ENCODE measurements around the gene PLIN1. TPM values are rescaled to one million over a fixed set of nuclear protein-coding genes. Genes with fewer than 3 reads are reported as not detected.

Gene PLIN1
- total and polyA plus RNA-seq, 2 of the 4 experiments (the other 2 are of a cell fraction) = under 0.01 to 0.07 TPM

- Histone ChIP-seq H3K9me1 (ENCODE audit: insufficient read depth, low read length) (no peaks in the 10 kb centered on the region), H3K4me3 (ENCODE audit: insufficient read depth, low read depth, low read length) (no peak overlapping the region), H2AK5ac (ENCODE audit: low read depth, low read length) (no peak overlapping the region), H4K5ac (ENCODE audit: low read depth, low read length) (no peak overlapping the region), H3K27ac (ENCODE audit: insufficient read depth, low read length) (no peak overlapping the region), H3K23ac (ENCODE audit: low read depth, low read length) (no peak overlapping the region), H4K8ac (ENCODE audit: low read depth in 2 of 2, low read length in 2 of 2) (no peak overlapping the region), H2AFZ (replicated peaks; ENCODE audit: low read length, poor library complexity) (no peak overlapping the region), H3K4me2 (ENCODE audit: low read depth, low read length) (no peak overlapping the region), H3K4ac (ENCODE audit: low read depth, low read length) (no peak overlapping the region), H4K20me1 (ENCODE audit: insufficient read depth, low read length) (no peaks in the 10 kb centered on the region), H3K79me1 (ENCODE audit: low read depth in 1 of 2, low read length in 2 of 2) (no peaks in the 10 kb centered on the region), H3K9ac (ENCODE audit: low read depth, low read length) (no peak overlapping the region), H2AK9ac (replicated peaks; ENCODE audit: low read depth, low read length, poor library complexity) (no peak overlapping the region), H2BK20ac (ENCODE audit: low read depth, low read length) (no peak overlapping the region), H3K9me3 (ENCODE audit: control insufficient read depth, insufficient read depth, low read length) (peaks cover 10% of the 10 kb centered on the region; the same call in 1 of the 2 replicates), H4K91ac (ENCODE audit: insufficient read depth, low read depth, low read length) (no peak overlapping the region), H3K36me3 (ENCODE audit: control insufficient read depth, insufficient read depth, low read length) (no peaks in the 10 kb centered on the region), H2BK5ac (ENCODE audit: low read depth, low read length, poor library complexity, severe bottlenecking) (no peak overlapping the region), H3K4me1 (ENCODE audit: control insufficient read depth, insufficient read depth, low read length) (no peaks in the 10 kb centered on the region), H2BK15ac (ENCODE audit: low read depth, low read length) (no peak overlapping the region), H3K56ac (ENCODE audit: extremely low read depth, insufficient read depth, low read length) (no peak overlapping the region), H3K14ac (replicated peaks; ENCODE audit: low read depth, low read length) (no peak overlapping the region), H2BK120ac (ENCODE audit: low read depth, low read length) (no peak overlapping the region), H3K27me3 (ENCODE audit: control insufficient read depth, insufficient read depth, low read length) (peaks cover 42% of the 10 kb centered on the region), H3K18ac (ENCODE audit: low read depth, low read length) (no peak overlapping the region)
- ATAC-seq (ENCODE audit: low read depth) = no peak
- intact Hi-C loops (cut with micrococcal nuclease) (no loop called here), in situ Hi-C loops (cut with MboI; ENCODE audit: low sequenced_read_pairs) (no loop called here), dilution Hi-C loops (cut with HindIII; ENCODE audit: low sequenced_read_pairs, unreplicated experiment) (no loop called here)
- ChIA-PET POLR2A (ENCODE audit: unreplicated experiment) (no interaction called here), CTCF (interaction anchor here (1.0 kb wide), 1 partner anchor 78 kb away, joined by 3 read pairs; no protein-coding TSS in a partner anchor)
- no peak for TF ChIP-seq RFX5 (IDR thresholded peaks at IDR 0.05; ENCODE audit: low read depth, low read length)
- no peak for TF ChIP-seq ELK1 (IDR thresholded peaks at IDR 0.05; ENCODE audit: borderline replicate concordance, low read depth, low read length)
- no peak for TF ChIP-seq MAZ (IDR thresholded peaks at IDR 0.05; ENCODE audit: borderline replicate concordance, low read depth, low read length)
- TF ChIP-seq, protein P1, sequence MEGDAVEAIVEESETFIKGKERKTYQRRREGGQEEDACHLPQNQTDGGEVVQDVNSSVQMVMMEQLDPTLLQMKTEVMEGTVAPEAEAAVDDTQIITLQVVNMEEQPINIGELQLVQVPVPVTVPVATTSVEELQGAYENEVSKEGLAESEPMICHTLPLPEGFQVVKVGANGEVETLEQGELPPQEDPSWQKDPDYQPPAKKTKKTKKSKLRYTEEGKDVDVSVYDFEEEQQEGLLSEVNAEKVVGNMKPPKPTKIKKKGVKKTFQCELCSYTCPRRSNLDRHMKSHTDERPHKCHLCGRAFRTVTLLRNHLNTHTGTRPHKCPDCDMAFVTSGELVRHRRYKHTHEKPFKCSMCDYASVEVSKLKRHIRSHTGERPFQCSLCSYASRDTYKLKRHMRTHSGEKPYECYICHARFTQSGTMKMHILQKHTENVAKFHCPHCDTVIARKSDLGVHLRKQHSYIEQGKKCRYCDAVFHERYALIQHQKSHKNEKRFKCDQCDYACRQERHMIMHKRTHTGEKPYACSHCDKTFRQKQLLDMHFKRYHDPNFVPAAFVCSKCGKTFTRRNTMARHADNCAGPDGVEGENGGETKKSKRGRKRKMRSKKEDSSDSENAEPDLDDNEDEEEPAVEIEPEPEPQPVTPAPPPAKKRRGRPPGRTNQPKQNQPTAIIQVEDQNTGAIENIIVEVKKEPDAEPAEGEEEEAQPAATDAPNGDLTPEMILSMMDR (conservative IDR thresholded peaks at IDR 0.05; ENCODE audit: low read depth, low read length) = no peak
- no peak for TF ChIP-seq SMC3 (IDR thresholded peaks at IDR 0.05; ENCODE audit: low read depth, low read length)
- BruUV-seq (replicated peaks) = no TSS peak
- WGBS, 2 experiments (ENCODE audit: extremely low coverage in 2 of 2, insufficient read length in 1 of 2) = 60% methylated on average over 1 of the region's 1 CpG; no CpG with 5 or more reads in 1 of the 2 experiments
- DNase-seq = no peak
Measured at GRCh38 chr15:89725064-89725463, 45.9 kb upstream of the PLIN1 start.

All from IMR-90 (cell line).